SK-N-DZ (cell line): ENCODE data around the gene SUSD1.

ENCODE experiments used
- DNase-seq: peaks from one replicate; pipeline ENCODE4 v3.0.0-alpha.2; 2015; ENCODE audit warnings: low spot score

SUSD1 gene

DNA sequence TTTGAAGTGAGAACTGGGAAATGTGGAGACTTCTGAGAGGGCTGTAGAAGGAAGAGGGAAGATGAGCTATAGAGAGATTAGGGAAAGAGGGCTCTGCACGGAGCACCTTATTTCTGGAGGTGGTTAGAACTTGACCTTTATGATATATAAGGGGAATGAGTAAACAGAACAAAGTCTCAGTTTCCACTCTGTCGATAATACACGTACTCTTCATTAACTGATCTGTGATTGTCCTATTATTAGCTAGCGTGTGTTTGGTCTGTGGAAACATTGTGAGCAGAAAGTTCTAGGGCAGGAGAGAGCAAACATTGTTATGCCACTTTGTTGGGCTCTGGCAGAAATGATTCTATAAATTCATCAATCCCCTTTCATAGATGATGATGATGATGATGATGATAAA, 159.9 kb downstream of the SUSD1 start:
- no peak for DNase-seq

DNA sequence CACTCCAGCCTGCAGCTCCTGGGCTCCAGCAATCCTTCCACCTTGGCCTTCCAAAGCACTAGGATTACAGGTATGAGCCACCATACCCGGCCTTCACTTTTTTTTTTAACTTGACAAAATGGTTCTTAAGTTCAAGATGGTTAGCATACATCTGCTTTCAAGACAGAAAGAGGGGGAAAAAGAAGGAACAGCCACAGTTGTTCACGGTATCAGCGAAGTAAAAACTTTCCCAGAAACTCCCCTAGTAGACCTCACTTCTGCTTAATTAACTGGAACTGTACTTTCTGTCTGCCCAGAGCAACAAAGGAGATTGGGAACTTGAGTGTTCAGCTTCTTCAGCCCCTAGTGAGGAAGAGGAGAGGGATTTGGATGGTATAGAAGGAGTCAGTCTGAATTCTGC, 161.8 kb downstream of the SUSD1 start:
- DNase-seq, result no peak

DNA sequence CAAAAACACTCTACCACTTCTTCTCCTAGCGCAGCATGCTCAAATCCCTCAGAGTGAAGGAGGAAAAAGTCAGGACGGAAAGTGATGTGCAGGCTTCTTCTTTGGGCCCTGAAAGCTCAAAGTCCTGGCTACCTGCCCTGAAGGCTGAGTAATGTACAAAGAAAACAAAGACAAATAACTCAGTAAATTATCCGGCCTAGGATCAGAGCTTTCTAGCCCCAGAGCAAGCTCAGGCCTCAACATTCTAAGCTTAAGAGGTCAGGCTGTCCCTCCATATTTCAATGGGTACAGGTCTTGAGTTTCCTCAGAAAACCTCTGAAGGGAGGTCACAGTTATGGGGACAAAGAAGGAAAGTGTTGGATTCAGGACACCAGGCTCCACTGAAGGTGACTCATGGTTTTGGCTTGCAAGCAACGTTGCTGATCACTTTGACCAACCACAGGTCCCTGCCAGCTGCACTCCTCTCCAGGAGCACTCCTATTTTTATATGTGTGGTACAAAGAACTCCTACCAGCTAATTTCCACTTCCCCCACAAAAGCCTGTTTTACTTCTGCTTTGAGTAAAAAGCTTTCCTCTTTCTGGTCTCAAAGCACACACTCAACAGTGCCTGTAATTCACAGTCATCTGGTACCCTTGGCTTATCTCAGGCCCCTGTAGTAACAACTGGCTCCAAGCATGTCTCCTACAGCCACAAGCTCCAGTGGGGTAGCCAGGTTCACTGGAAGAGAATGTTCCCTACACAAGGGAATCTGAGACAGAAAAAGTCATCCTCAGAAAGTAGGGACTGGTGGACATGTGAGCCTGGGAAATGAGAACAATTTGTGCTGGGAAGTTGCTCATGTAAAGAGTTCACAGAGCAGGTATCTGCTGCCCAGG, 162.8 kb downstream of the SUSD1 start:
- DNase-seq, result no peak

DNA sequence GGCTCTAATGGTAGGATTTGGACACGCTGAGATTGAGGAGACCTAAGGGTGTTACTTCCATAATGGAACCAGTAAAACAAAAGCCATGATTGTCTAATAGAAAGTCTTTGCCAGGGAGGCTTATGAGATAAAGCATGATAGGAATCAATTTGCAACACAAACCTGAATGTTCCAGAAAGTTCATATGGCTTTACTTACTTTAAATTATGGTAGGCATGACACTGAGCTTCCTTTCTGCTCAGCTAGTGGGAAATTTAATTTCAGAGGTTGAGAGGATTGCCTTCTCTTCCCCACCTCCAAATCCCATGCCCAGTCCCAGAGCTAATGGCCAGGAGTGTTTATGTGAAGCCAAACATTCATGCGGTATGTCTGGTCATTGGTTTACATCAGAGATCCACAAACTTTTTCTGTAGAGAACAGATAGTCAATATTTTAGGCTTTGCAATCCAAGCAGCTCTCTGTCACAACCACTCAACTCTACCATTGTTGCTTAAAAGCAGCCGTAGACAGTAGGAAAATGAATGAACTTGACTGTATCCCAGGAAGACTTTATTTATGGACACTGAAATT, 164.0 kb downstream of the SUSD1 start:
- no peak for DNase-seq

DNA sequence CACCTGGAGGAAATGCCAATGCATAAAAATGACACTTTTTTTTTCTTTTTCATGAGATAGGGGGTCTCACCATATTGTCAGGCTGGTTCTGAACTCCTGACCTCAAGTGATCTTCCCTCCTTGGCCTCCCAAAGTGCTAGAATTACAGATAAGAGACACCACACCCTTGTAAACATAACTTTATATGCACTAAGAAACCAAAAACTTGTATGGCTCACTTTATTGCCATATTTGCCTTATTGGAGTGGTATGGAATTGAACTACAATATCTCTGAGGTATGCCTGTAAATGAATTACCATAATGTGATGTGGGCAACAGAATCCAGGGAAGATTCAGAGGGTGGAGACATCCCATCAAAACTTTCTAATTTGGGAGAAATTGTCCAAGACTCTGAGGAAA, 164.6 kb downstream of the SUSD1 start:
- no peak for DNase-seq

DNA sequence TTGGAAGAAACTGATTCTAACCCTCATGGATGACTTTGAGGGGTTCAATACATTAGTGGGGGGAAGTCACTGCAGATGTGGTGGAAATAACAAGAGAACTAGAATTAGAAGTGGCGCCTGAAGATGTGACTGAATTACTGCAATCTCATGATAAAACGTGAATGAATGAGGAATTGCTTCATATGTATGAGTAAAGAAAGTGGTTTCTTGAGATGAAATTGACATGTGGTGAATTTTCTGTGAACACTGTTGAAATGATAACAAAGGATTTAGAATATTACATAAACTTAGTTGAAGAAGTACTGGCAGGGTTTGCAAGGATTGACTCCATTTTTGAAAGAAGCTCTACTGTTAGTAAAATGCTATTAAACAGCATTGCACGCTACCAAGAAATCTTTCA, 165.4 kb downstream of the SUSD1 start:
- no peak for DNase-seq

DNA sequence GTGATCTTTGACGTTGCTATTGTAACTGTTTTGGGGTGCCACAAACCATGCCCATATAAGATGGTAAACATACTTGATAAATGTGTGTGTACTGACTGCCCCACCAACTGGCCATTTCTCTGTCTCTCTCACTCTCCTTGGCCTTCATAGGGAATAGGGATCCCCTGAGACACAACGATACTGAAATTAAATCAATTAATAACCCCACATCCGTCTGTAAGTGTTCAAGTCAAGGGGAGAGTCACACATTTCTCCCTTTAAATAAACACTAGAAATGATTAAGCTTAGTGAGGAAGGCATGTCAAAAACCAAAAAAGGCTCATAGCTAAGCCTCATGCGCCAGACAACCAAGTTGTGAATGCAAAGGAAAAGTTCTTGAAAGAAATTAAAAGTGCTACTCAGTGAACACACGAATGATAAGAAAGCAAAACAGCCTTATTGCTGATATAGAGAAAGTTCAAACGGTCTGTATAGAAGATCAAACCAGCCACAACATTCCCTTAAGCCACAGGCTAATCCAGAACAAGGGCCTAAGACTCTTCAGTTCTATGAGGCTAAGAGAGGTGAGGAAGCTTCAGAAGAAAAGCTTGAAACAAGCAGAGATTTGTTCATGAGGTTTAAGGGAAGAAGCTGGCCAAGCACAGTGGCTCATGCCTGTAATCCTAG, 167.4 kb downstream of the SUSD1 start:
- no peak for DNase-seq

DNA sequence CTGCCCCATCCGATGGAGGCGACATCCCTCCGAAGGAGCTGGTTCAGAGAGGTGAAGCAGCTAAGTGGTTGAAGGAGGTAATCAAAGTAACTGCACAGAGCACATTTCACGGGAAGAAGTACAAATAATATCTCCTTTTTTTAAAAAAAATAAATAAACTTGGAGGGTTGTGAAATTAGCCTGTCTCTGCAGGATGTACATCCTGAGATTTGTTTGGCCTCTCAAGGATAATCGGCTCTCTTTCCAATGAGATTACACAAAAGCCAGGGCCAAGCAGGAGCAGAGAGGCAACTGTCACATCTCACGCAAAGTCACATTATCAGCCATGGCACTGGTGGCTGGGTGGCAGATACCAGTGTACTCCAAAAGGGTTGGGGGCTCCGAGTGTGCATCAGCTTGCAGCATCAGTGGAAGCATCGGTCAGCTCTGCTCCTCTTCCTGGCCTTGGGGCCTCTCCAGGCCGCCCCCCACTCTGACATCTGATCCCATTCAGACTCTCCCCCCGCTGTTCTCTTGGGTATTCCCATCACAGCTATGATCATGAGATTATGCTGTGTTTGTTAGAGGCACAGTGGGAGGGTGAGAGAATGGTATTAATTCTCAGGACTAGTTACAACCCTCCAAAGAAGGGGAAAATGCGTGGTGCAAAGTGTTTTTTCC, 168.6 kb downstream of the SUSD1 start:
- DNase-seq, result peak; percentile 36

DNA sequence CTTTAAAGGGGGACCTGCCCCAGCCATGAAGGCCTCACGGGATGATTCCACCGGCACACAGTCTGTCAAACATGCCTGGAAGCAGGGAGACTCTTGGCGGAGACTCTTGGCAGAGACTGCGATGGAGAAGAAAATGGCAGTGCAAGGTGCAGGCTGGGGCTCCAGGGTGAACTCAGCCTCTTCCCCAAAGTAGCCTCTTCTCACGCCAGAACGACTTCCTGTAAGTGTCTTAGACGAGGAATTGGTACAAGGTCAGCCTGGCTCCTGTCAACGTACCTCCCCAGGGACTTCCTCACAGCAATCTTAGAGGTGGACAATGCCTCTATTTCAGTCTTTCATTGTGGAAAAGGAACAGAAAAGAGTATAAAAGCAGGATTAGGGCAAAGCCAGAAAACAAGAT, 169.2 kb downstream of the SUSD1 start:
- peak; percentile 32 for DNase-seq

DNA sequence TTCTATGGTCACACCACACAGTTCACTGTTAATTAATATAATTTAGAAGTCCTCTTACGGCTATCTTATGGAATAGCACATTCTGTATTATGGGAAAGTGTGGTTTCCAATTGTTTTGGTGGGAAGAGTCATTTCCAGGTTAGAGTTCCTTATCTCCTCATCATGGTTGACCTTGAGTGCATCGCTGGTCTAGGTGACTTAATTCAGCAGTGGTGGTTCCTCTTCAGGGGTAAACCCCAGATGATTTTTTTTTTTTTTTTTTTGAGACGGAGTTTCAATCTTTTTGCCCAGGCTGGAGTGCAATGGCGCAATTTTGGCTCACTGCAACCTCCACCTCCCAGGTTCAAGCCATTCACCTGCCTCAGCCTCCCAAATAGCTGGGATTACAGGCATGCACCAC, 171.6 kb downstream of the SUSD1 start:
- no peak for DNase-seq

DNA sequence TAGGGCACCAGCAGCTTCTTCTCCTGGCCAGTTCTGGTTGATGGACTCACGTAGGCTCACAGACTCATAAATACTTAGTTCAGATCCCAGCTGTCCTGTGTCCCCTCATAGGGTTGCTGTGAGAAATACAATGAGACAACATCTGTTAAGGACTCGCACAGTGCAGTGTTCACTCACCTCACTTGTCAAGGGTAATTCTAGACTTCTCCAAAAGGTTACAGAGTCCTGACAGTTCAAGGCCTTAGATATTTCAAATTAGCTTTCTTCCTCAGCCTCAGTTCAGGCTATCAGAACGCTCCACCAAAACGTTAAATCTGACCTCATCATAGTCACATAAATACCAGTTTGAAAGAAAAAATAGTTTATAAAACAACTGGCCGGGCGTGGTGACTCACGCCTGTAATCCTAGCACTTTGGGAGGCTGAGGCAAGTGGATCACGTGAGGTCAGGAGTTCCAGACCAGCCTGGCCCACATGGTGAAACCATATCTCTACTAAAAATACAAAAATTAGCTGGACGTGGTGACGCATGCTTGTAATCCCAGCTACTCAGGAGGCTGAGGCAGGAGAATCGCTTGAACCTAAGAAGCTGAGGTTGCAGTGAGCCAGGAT, 172.1 kb downstream of the SUSD1 start:
- no peak for DNase-seq

DNA sequence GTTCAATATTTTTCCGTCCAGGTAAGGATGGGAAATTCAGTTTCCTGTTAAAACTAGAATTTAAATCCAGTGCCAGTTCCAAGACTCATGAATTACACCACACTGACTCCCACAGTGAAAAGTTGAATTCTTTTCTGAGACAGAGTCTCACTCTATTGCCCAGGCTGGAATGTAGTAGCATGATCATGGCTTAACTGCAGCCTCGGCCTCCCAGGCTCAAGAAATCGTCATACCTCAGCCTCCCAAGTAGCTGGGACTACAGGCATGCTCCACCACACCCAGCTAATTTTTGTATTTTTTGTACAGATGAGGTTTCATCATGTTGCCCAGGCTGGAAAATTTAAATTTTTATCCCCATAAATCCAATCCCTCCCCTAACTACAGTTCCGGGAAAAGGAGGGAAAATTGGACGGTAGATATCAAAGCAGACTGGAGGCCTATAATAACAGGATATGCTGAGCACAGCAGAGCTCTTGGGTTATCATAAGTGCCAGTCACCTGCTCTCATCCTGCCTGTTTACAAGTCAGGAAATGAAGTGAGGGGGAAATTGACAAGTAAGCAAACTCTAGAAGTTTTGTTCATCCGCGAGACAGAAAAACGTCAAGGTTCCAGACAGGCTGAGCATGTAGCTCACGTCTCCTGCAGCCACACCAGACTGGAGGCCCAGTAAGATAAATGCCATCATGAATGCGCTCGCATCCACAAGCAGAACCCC, 172.8 kb downstream of the SUSD1 start:
- no peak for DNase-seq

DNA sequence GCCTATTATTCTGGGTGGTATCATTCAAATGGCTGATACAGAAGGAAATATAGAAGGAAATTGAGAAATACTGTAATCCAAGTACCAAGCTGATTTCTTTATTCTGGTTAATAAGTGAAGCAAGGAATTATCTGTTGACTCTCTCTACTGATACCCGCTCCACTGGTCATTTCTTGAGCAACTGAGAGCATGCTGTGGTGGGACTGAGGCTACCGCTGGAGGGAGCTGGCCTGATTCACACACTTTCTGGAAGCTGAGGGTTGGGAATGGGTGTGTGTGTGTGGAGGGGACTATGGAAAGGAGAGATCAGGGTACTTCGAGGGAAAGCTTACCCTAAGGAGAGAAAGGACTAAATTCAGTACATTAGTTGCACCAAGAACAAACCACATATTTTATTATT, 174.4 kb downstream of the SUSD1 start:
- DNase-seq, result no peak

DNA sequence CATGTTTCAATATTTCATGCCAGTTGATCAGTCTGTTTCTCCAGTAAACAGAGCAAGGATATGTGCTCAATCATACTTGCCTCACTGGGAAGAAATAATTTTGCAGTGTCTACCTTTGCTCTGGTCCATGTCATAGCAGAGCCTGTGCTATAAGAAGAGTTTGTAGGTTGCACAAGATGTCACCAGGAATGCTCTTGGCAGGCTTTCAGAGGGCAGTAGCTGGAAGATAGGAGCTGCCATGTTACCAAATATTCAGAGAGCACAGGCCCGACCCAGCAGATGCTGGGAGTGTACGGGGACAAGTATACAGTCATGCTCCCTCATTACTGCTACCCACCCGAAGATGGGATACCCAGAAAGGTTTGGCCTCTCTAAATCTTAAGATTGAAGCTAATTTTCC, 175.8 kb downstream of the SUSD1 start:
- no peak for DNase-seq

DNA sequence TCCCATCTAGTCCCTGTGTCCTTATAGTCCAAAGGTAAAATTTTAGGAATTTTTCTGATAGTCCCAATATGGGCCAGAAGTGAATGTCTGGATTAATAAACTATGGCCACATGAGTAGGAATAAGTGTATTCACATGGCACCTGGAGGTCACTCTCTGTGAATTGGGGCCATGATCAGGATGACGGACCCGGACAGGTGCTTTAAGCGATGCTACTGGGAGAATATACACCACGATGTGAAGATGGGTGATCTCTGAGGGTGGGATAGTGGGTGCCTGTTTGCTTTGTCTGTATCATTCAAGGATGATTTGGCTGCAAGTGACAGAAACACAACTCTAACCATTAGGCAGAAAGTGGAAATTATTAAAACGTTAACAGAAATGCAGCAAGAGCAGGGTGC, 177.3 kb downstream of the SUSD1 start:
- DNase-seq, result no peak

DNA sequence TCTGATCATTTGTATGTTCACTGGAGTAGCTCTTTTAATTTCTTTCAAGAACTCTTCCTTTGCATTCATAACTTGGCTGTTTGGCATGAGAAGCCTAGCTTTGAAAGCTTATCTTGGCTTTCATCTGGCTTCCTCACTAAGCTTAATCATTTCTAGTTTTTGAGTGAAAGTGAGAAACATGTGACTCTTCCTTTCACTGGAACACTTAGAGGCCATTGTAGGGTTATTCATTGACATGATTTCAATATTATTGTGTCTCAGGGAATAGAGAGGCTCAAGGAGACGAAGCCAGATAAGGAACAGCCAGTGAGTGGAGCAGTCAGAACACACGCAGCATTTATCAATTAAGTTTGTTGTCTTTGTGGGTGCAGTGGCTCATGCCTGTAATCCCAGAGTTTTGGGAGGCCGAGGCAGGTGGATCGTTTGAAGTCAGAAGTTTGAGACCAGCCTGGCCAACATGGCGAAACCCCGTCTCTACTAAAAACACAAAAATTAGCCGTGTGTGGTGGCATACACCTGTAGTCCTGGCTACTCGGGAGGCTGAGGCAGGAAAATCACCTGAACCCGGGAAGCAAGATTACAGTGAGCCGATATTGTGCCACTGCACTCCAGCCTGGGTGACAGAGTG, 180.2 kb downstream of the SUSD1 start:
- DNase-seq, result no peak

DNA sequence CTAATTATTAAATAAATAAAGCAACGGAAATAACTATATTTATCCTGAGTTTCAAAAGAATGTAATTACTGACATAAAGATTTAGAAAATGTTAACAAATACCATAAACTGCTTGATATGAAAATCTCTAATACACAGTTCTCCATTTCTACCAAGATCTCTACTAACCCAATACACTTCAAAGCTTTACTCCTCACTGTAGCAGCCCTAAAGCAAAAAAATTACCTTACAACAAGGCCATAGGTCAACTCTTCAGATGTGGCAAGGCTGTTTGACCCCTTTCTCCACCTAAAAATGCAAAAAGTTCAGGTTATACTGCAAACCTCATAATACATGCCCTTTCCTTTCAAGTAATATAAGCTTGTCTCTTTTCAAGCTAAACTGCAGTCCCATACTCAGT, 181.8 kb downstream of the SUSD1 start:
- DNase-seq, result no peak

DNA sequence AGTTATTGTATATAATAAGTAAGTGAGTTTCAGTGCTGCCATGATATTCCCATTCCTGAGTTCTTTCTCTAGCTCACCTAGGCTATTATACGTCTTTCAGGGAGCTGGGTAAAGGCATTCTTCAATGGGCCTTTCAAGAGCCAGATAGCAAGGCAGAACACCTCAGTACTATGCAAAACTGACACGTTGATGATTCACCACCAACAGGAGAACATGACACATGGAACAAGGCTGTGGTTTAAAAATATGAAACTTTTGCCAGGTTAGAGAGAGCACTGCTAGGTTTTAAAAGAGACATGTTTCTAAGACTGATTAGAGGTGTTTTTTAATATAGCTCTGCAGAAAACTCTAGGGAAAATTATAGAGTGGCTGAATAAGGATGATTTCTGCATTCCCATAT, 182.6 kb downstream of the SUSD1 start:
- DNase-seq, result no peak

DNA sequence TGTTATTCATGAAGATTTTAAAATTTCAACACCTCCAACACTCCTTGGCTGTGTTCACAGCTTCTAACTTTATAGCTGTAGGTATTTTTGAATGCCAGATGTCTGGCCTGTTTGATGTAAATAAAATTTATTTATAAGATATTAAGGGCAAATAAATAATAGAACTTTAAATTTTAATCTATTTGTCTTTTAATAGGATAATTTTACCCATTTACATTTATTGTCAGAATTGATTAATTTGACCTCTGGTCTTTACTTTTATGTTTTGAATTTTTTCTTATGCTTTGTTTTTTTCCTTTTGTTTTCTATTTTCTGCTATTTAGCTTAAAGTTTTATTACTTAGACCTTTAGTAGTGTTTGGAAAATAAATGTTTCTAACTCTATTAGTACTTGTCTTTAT, 183.9 kb downstream of the SUSD1 start:
- no peak for DNase-seq
